LNCaP clone FGC (cell line): ENCODE results near the gene GBA3.

Experiments used
- DNase-seq: peaks from one replicate; pipeline ENCODE4 v3.0.0-alpha.2; 2011; ENCODE audit warnings: low read depth
- H3K4me3 ChIP-seq: 2 replicates; pipeline ENCODE4 v1.5.1; 2011; ENCODE audit warnings: mild to moderate bottlenecking, low read depth, low read length, control low read depth
- TF ChIP-seq, protein P1 (sequence below): IDR thresholded peaks from 2 replicates; pipeline ENCODE4 v1.5.1; 2012; ENCODE audit warnings: mild to moderate bottlenecking; ENCODE audit not compliant: control insufficient read depth, insufficient read depth; ENCODE audit errors: extremely low read depth

The GBA3 gene

DNA sequence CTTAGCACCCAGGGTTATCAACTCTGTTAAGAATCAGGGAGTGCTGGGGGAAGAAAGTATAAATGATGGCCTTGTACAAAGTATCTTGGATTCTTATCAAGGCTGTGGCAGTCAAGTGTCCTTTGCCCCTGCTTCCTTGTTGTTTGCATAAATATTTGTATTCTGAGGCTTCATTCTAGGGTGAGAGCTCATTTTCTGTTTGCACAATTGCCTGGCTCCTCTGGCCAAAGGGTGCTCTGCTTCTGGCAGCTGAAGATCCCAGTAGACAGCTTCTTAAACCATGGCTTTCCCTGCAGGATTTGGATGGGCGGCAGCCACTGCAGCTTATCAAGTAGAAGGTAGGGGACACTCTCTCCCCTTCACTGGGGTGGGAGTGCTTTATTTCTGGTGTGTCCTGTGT lies at the start of gene GBA3:
Gene GBA3 (plus strand): TSS at position 202 of the 400 bp plus-strand sequence.
- H3K4me3 ChIP-seq, result no peak within 1 kb of the TSS
- no peak for DNase-seq
- TF ChIP-seq, protein P1, sequence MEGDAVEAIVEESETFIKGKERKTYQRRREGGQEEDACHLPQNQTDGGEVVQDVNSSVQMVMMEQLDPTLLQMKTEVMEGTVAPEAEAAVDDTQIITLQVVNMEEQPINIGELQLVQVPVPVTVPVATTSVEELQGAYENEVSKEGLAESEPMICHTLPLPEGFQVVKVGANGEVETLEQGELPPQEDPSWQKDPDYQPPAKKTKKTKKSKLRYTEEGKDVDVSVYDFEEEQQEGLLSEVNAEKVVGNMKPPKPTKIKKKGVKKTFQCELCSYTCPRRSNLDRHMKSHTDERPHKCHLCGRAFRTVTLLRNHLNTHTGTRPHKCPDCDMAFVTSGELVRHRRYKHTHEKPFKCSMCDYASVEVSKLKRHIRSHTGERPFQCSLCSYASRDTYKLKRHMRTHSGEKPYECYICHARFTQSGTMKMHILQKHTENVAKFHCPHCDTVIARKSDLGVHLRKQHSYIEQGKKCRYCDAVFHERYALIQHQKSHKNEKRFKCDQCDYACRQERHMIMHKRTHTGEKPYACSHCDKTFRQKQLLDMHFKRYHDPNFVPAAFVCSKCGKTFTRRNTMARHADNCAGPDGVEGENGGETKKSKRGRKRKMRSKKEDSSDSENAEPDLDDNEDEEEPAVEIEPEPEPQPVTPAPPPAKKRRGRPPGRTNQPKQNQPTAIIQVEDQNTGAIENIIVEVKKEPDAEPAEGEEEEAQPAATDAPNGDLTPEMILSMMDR, result no peak

DNA sequence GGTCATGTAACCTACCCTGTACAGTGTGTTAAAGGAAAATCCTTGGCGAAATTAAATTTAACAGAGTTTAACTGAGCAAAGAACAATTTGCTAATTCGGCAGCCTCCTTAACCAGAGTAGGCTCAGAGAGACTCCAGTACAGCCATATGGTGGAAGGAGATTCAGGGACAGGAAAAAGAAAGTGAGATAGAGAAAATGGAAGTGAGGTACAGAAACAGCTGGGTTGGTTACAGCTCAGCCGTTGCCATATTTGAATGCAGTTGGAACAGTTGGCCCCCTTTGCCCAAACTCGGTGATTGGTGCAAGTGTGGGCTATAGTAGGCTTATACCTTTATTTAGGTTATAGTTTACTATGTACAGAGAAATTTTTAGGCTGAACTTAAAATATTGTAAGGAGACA lies 48.8 kb upstream of the GBA3 start:
- TF ChIP-seq, protein P1, result no peak
- H3K4me3 ChIP-seq, result no peak overlapping the region
- no peak for DNase-seq

DNA sequence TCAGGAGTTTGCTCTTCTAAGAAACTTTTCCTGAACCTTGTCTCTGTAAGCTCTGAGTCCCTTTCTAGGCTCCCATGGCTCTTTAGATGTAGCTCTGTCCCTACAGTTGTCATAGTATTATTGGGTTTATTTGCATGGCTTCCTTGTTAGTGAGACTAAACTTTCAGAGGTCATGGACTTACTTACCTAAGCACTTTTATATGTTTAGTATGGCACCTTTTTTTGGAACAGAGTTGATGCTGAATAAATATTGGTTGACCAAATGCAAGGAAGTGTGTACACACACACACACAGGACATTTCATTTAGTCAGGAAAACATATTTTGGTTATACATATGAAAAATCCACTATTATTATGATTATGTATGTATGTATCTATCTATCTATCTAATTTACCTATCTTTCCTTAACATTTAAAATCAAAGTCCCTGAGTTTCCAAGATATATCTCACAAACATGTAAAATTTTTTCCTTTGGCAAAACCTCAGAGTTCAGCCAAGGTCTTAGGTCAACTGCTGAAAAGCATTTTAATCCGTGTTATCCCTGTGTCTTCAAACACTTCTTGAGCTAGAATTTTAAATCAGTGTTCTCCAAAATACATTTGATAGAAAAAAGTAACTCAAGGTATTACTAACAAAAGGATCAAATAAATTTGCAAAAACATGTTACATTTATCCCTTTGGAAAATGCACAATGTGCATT lies 47.1 kb upstream of the GBA3 start:
- TF ChIP-seq, protein P1, result no peak
- DNase-seq, result peak; percentile 91
- H3K4me3 ChIP-seq, result no peak overlapping the region

GRCh38 chr4:22648996-22649395 lies 43.7 kb upstream of the GBA3 start:
- H3K4me3 ChIP-seq, result no peak overlapping the region
- no peak for DNase-seq
- TF ChIP-seq, protein P1, result no peak

- TF ChIP-seq, protein P1, result no peak
- H3K4me3 ChIP-seq, result no peak overlapping the region
- no peak for DNase-seq
These were observed 42.0 kb upstream of the GBA3 start for GRCh38 chr4:22650771-22651170.

DNA sequence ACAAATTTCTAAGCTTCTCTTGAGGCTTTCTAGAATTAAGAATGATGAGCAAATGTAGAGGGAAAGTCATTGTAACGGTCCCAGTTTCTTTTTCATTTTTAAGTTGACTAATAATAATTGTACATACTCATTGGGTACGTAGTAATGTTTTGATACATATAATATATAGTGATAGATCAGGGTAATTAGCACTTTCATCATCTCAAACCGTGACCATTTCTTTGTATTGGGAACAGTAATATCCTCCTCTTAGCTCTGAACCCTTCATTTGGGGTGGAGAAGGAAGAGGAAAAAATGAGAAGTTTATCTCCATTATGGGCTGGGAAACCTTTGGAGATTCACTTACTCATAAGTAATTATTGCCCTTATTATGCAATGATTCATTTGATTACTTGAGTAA lies 39.0 kb upstream of the GBA3 start:
- H3K4me3 ChIP-seq, result no peak overlapping the region
- no peak for DNase-seq
- TF ChIP-seq, protein P1, result no peak

GRCh38 chr4:22661443-22661842 lies 31.3 kb upstream of the GBA3 start:
- H3K4me3 ChIP-seq, result no peak overlapping the region
- TF ChIP-seq, protein P1, result no peak
- no peak for DNase-seq
